HCT116 (cell line): ENCODE data around the gene CSPG4.

Source experiments
- CTCF ChIP-seq, 3 experiments: fragments of 200-600 bp in 1 of 3; sonication (generic) in 1 of 3; IDR thresholded peaks in 2 of 3; conservative IDR thresholded peaks in 1 of 3; 2 replicates each; pipeline ENCODE4 v1.5.1; 2012 to 2017; ENCODE audit warnings: low read depth in 2 of 3, low read length in 2 of 3, antibody characterized with exemption in 1 of 3, borderline replicate concordance in 1 of 3, control low read depth in 1 of 3, mild to moderate bottlenecking in 1 of 3, mixed read lengths in 1 of 3, mixed run types in 1 of 3, moderate library complexity in 1 of 3; ENCODE audit not compliant: insufficient read depth in 1 of 3
- EZH2 ChIP-seq: fragments of 200-600 bp; sonication (generic); IDR thresholded peaks from 2 replicates; pipeline ENCODE4 v1.6.1; 2017; ENCODE audit warnings: antibody characterized with exemption, mixed run types
- MAX ChIP-seq: IDR thresholded peaks from 2 replicates; pipeline ENCODE4 v1.6.1; 2012
- POLR2A ChIP-seq: IDR thresholded peaks from 2 replicates; pipeline ENCODE4 v1.7.0; 2011; ENCODE audit warnings: borderline replicate concordance; ENCODE audit not compliant: insufficient read depth, insufficient read length; ENCODE audit errors: extremely low read depth
- YY1 ChIP-seq: IDR thresholded peaks from 2 replicates; pipeline ENCODE4 v1.6.1; 2011; ENCODE audit warnings: low read length, low read depth, moderate library complexity, mild to moderate bottlenecking; ENCODE audit not compliant: insufficient replicate concordance; ENCODE audit errors: extremely low read depth
- ZFX ChIP-seq: fragments of 450-650 bp; IDR thresholded peaks from 2 replicates; pipeline ENCODE4 v1.6.1; 2017

GRCh38 chr15:75672646-75673425 is 39.8 kb downstream of the CSPG4 start:
- no peak for TF ChIP-seq YY1
- TF ChIP-seq CTCF (IDR thresholded peaks at IDR 0.05 in 2 of 3, conservative IDR thresholded peaks at IDR 0.05 in 1 of 3; ENCODE audit: borderline replicate concordance in 1 of 3, insufficient read depth in 1 of 3, low read depth in 2 of 3, low read length in 2 of 3): no peak
- no peak for TF ChIP-seq MAX
- TF ChIP-seq EZH2: no peak
- no peak for TF ChIP-seq POLR2A
- TF ChIP-seq ZFX: no peak
